ENCODE measurements around the gene PCNX2.

DNA sequence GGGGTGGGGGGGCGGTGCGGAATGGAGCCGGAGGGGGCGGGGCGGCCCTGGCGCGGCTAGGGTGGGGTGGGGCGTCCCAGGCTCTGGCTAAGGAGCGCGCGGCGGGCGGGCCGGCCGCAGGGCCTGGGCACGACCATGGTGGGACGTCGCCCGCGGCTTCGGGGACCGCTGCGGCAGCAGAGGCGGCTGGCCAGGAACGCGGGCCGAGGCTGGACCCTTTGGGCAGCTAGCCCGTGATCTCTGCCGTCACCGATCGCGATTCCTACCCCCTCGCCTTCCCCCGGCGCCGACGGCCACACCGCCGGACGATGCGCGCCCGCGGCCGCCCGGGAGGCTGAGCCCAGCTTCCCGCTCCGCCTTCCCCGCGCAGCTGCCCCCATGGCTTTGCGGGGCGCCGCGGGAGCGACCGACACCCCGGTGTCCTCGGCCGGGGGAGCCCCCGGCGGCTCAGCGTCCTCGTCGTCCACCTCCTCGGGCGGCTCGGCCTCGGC lies 32.2 kb upstream of the PCNX2 start, which contains the start of gene MAP3K21:
- TF ChIP-seq, protein P1, sequence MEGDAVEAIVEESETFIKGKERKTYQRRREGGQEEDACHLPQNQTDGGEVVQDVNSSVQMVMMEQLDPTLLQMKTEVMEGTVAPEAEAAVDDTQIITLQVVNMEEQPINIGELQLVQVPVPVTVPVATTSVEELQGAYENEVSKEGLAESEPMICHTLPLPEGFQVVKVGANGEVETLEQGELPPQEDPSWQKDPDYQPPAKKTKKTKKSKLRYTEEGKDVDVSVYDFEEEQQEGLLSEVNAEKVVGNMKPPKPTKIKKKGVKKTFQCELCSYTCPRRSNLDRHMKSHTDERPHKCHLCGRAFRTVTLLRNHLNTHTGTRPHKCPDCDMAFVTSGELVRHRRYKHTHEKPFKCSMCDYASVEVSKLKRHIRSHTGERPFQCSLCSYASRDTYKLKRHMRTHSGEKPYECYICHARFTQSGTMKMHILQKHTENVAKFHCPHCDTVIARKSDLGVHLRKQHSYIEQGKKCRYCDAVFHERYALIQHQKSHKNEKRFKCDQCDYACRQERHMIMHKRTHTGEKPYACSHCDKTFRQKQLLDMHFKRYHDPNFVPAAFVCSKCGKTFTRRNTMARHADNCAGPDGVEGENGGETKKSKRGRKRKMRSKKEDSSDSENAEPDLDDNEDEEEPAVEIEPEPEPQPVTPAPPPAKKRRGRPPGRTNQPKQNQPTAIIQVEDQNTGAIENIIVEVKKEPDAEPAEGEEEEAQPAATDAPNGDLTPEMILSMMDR (conservative IDR thresholded peaks at IDR 0.05 in 1 of 2, IDR thresholded peaks at IDR 0.05 in 1 of 2; ENCODE audit: low read depth in 1 of 2, low read length in 2 of 2), result no peak
- no peak for TF ChIP-seq EZH2 (IDR thresholded peaks at IDR 0.05; ENCODE audit: low read length, missing control alignments)
